Measurements from ENCODE around the gene GABRB2.

GABRB2 gene

DNA sequence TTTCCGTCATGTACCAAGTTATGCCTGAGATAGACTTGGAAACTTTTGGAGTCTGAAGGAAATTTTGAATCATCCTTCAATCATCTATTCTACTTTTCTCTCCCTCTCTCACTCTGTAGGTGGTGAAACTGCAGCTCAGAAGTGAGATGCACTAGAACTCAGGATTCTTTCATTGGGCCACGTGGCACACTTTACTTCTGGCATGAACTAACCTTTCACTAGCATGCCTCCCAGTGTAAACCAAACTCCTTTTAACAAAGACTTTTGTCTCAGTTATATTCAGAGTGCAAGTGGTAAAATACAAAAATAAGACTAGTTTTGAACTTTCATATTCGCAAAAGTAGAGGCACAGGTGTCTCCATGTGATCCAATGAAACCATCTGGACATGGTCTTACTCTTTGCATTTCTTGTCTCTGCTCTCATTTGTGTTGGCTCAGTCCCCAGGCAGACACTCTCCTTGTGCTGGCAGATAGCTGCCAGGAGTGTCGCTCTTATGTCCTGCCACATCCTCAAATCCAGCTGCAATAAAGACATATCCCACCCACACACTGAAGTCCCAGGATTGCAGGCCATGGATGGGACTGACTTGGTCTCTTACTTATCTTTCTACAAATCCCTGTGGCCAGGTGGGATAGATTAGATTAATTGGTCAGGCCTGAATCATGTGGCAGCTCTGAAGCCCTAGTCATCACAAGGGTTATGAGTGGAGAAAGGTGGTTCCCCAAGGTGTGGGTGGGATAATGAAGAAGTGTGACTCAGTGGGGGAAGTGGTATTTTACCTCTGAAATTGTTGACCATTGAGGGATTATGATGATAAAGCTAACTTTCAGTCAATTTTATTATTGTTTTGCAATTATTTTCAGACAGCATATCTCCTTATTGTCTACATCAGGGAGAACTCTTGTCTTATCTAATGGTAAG lies 267.5 kb downstream of the GABRB2 start:
- no peak for DNase-seq (ENCODE audit: low spot score)
- Histone ChIP-seq H3K4me3 (no peak overlapping the region), H3K27ac (no peak overlapping the region)
- TF ChIP-seq CTCF (IDR thresholded peaks at IDR 0.05) = no peak

GRCh38 chr5:161277011-161277410 lies 269.5 kb downstream of the GABRB2 start:
- no peak overlapping the region for H3K4me3 ChIP-seq
- H3K27ac ChIP-seq = no peak overlapping the region
- no peak for DNase-seq (ENCODE audit: low spot score)
- no peak for TF ChIP-seq CTCF (IDR thresholded peaks at IDR 0.05)

DNA sequence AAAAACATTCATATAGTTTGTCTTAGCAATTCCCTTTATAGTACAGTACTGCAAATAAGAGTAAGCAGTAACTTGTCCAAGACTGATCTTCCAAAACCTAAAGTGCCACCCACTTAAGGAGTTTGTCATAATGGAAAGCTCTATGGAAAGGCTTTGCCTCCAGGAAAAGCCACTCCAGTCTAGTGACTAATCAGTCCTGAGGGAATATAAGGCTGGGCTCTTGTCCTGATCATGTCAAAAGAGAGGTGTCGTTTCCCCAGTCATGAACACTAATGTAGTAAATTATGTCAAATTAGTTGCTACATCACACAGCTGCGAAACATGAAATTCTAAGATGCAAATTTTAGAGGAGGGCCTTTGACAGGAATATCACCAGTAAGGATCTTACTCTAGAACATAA lies 271.6 kb downstream of the GABRB2 start:
- Histone ChIP-seq H3K27ac (no peak overlapping the region), H3K4me3 (no peak overlapping the region)
- DNase-seq (ENCODE audit: low spot score) = no peak
- TF ChIP-seq CTCF (IDR thresholded peaks at IDR 0.05) = no peak

DNA sequence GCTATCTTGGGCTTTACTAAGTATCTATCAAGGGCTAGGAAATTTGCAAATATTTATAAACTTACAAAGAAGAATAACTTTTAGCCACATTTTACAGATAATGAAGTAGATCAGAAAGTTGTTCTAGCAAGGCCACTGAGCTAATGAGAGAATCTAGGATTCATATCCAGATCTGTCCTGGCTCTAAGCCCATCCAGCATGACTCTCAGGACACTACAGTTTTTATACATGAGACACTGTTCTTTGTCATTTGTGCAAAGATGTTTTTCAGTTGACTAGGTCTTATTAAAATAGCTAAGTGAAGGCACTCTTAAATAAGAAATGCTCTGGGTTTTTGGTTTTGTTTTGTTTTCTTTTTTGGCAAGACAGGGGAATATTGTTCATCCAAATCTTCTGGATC lies 273.1 kb downstream of the GABRB2 start:
- Histone ChIP-seq H3K27ac (no peak overlapping the region), H3K4me3 (no peak overlapping the region)
- no peak for DNase-seq (ENCODE audit: low spot score)
- no peak for TF ChIP-seq CTCF (IDR thresholded peaks at IDR 0.05)

- no peak overlapping the region for H3K27ac ChIP-seq
- no peak for TF ChIP-seq CTCF (IDR thresholded peaks at IDR 0.05)
- H3K4me3 ChIP-seq = no peak overlapping the region
Observed at GRCh38 chr5:161271816-161272215, 274.7 kb downstream of the GABRB2 start.

GRCh38 chr5:161269125-161269524 lies 277.4 kb downstream of the GABRB2 start:
- TF ChIP-seq CTCF (IDR thresholded peaks at IDR 0.05) = no peak
- no peak overlapping the region for H3K27ac ChIP-seq
- DNase-seq (ENCODE audit: low spot score) = no peak
- H3K4me3 ChIP-seq = no peak overlapping the region

More at GRCh38 chr5:161271816-161272215, 274.7 kb downstream of the GABRB2 start:
- no peak for DNase-seq (ENCODE audit: low spot score)

DNA sequence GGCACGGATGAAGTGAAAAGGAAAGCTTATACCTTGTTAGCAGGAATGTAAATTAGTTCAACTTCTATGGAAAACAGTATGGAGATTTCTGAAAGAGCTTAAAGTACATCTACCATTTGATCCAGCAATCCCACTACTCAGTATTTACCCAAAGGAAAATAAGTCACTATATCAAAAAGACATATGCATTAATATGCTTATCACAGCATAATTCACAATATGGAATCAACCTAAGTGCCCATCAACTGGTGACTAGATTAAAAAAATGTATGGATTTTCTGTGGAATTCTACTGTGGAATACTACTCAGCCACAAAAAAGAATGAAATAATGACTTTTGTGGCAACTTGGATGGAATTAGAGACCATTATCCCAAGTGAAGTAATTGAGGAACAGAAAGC lies 279.6 kb downstream of the GABRB2 start:
- DNase-seq (ENCODE audit: low spot score) = no peak
- Histone ChIP-seq H3K4me3 (no peak overlapping the region), H3K27ac (no peak overlapping the region)
- no peak for TF ChIP-seq CTCF (IDR thresholded peaks at IDR 0.05)
